GM12891 (cell line): ENCODE measurements around the gene C11orf24.

Source experiments
- PAX5 ChIP-seq: IDR thresholded peaks from 2 replicates; pipeline ENCODE4 v1.6.1; 2011; ENCODE audit warnings: low read length, moderate library complexity, mild to moderate bottlenecking; ENCODE audit not compliant: insufficient read depth, severe bottlenecking
- POLR2A ChIP-seq: IDR thresholded peaks from 2 replicates; pipeline ENCODE4 v1.6.1; 2011; ENCODE audit warnings: low read depth, low read length, control low read depth
- POLR2AphosphoS5 ChIP-seq: IDR thresholded peaks from 2 replicates; pipeline ENCODE4 v1.6.1; 2011; ENCODE audit warnings: low read depth, low read length, control low read depth
- POU2F2 ChIP-seq: IDR thresholded peaks from 2 replicates; pipeline ENCODE4 v1.6.1; 2011; ENCODE audit warnings: low read depth, mild to moderate bottlenecking, control low read depth, low read length, moderate library complexity
- SPI1 ChIP-seq: IDR thresholded peaks from 2 replicates; pipeline ENCODE4 v1.6.1; 2011; ENCODE audit warnings: low read depth, low read length, control low read depth
- TAF1 ChIP-seq: IDR thresholded peaks from 2 replicates; pipeline ENCODE4 v1.6.1; 2011; ENCODE audit warnings: low read depth, low read length, control low read depth

DNA sequence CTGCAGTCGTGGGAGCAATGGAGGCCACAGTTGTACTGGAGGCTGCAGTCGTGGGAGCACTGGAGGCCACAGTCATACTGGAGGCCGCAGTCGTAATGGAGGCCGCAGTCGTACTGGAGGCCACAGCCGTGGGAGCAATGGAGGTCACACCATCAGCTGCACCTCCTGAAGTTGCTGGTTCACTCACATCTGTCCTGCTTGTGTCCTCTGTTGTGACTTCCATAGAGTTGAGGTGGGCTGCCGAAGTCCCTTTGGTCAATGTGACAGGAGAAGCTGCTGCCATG, 9.3 kb downstream of the C11orf24 start:
- TF ChIP-seq POLR2AphosphoS5, result no peak
- TF ChIP-seq POLR2A, result no peak
- no peak for TF ChIP-seq TAF1
- TF ChIP-seq SPI1, result no peak
- no peak for TF ChIP-seq PAX5
- TF ChIP-seq POU2F2, result no peak
